NCI-H345 treated with DMSO at 0.1 percent for 48 hours (cell line): Measurements from ENCODE around the gene STK32A.

Experiments
- DNase-seq: peaks from one replicate; lab custom pipeline; 2025; ENCODE audit not compliant: unreplicated experiment; lab: John Stamatoyannopoulos, UW

STK32A gene

DNA sequence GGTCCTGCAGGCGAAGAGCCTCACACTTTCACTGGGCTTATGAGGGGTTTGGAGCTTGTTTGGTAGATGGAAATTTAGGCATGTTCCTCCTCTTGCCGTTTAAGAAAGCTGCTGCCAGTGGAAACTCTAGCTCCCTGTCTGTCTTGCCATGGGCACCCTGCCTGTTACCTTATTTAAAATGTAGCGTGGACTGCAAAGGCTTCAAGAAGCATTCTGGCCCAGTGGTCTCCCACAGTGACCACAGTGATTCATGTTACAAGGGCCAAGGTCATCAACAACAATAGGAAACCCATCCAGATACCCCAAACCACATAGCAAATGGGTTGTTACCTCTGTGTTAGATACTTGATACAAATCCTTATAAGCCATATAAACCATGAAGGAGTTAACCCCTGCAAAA lies 178.4 kb downstream of the STK32A start:
- no peak for DNase-seq

- DNase-seq, result no peak
Observed at GRCh38 chr5:147415651-147416050, 180.8 kb downstream of the STK32A start.

DNA sequence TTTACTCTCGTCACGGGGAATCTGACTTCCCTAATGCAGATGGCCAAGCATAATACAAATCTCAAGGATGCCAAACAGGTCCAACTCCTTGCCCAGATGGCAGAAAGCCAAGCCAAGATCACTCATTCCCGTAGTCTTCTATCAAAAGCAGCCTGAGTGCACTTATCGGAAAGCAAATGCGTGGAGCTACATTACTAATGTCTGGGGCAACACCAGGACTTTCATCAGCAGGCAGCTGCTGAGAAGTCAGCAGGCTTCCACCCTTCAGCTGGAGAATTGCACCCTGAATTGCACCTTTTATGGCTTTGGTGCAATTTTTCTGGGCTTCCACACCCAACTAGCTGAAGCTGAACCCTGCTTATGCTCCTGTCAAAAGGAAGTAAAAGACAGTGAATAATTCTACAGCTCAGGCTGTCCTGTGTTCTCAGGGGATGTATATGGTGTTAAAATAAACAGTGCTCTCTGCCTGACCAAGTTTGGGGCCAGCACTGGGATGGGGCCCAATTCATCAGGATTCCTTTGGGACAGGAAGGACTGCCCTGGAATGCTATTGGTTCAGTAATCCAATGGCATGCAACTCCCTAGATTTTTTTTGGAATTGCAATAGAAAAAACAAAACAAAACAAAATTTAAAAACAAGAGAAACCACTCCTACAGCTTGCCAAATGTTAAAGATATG lies 182.4 kb downstream of the STK32A start:
- DNase-seq, result no peak

DNA sequence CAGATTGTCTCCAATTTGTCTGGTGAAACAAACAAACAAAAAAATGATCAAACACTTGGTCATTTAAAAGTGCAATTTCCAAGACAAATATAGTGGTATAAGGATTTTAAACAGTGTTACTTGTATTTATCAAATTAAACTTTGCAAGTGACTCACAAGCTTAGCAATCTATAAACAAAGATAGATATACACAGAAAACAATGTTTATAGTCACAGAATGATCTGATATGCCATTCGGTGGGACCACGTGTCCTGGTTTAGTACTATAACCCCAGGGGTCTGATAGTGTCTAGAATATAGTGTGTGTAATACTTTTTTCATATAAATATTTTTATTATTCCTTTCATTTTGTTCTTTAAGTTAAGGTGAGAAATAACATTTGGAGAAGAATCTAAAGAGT lies 183.8 kb downstream of the STK32A start:
- DNase-seq, result no peak

GRCh38 chr5:147426640-147427327 lies 192.0 kb downstream of the STK32A start:
- DNase-seq, result no peak

DNA sequence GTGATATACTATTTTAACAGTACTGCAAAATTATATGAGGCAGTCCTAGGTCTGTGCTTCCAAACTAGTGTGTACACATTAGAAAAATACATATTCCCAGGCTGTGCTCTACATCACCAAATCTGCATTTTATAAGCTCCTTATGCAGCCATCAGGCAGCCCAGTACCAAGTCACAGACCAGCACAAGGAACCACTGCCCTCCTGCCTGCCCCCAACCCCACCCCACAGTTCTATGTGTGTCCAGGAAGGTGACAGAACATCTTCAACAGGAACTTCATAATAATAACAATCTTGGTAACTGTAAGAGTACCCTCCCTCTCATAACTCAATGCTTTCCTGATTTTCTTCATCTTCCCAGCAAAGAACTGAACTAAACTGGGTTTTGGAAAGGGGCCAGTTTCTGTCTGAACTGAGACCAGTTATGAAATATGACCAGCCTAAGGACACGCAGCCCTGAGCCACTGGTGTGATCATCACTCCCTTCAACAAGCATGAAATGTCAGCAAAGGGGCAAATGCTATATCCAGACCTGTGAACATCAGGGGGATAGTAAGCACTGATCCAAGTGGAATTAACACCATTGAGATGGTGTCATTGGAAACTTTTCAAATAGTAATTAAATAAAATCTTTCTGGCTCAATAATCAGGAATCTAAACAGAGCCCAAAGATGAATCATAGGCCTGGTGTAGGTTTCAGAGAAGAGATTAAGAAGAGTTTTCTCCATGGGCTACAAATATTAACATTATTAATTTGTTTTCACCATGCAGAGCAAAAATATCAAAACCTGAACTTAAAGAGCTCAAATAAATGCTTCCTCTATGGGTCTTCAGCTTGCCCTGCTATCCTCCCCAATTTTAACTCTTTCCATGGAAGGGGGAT lies 192.9 kb downstream of the STK32A start:
- DNase-seq, result no peak

- no peak for DNase-seq
Observed at GRCh38 chr5:147430628-147431027, 195.8 kb downstream of the STK32A start.

GRCh38 chr5:147431586-147431985 lies 196.8 kb downstream of the STK32A start:
- DNase-seq, result no peak

- DNase-seq, result no peak
Observed at GRCh38 chr5:147432323-147432722, 197.5 kb downstream of the STK32A start.

DNA sequence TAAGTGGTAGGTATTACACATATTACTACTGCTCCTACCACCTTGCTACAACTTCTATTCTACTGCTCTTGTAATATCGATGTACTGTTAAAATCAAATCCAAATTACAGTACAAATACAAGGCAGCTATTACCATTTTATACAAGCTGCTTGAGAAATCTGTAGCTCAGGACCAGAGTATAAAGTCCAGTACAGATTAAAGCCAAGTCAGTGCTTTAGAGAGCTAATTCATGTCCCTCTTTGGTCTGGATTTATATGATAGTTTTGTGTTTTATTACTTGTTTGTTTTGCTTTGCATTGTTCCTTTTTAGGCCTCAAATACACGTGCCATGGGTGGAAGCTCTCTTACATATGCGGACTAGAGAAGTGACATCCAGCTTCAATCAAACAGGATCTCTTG lies 199.2 kb downstream of the STK32A start:
- no peak for DNase-seq

DNA sequence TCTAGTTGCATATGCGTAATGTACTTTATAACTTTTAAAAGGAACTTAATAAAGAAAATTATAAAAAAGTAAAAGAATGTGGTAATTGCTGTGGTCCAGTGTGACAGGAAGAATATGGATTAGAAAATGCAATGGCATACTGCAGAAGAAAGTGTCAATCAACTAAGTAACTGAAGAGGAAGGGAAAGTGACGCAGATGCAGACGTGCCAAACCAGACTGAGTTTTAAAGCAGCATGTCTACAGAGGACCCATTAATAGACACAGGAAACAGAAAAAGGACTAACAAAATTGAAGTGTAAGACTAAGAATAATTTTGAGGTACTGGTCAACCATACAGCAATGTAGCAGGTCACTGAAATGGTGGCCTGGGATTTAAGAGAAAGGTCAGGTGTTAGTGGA lies 201.8 kb downstream of the STK32A start:
- DNase-seq, result no peak

DNA sequence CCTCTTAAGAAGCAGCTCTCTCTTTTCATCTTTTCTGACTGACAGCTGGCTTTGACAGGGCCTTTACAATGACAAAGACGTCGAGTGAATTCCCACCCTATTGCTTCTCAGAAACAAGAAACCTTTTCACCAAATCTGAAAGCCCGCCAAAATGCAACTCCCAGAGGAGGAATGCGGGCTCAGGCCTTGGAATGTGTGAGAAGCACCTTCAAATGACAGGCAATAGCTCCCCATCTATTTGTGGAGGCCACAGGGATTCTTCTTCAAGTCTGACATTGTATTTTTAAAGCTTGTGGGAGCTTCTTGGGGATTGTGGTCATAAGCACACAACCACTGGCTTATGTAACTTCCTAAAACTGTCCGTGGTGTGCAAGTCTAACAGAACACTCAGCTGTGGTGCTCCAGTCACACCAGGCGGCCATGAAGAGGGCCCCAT lies 202.4 kb downstream of the STK32A start:
- DNase-seq, result no peak
